Measurements from ENCODE around the gene GALC.

- TF ChIP-seq CTCF (IDR thresholded peaks at IDR 0.05) (no peak), POLR2A (IDR thresholded peaks at IDR 0.05) (no peak)
Measured at GRCh38 chr14:87966816-87967215, 26.2 kb downstream of the GALC start.
